HepG2 (cell line): ENCODE results near the gene H3-3A. TPM values are rescaled to one million over a fixed set of nuclear protein-coding genes. Genes with fewer than 3 reads are reported as not detected.

ENCODE experiments used
- ATAC-seq: fragments of 200-7000 bp; cut with Tn5 transposase; 3 replicates; pipeline ENCODE4 v1.9.1; 2020; ENCODE audit warnings: mild to moderate bottlenecking, moderate library complexity
- BruUV-seq: library from RNA; stranded (reverse); fragments of 400-500 nt; replicated peaks from 2 replicates; lab custom pipeline; 2021; lab: Mats Ljungman, UMichigan
- CTCF ChIA-PET: fragments of 300-600 bp; formaldehyde crosslinking; extraction: SDS; loops from one replicate; lab custom pipeline; 2021; ENCODE audit warnings: low total read pairs, inconsistent platforms, low intra/inter-chr PET ratio; lab: Yijun Ruan, JAX
- POLR2A ChIA-PET: fragments of 350-600 bp; sonication (Branson Sonifier 250); formaldehyde crosslinking; loops from one replicate; lab custom pipeline; 2020; ENCODE audit warnings: antibody characterized with exemption, inconsistent platforms; lab: Yijun Ruan, JAX
- DNase-seq: peaks from one replicate; pipeline ENCODE4 v3.0.0-alpha.2; 2015; ENCODE audit warnings: low spot score
- FAIRE-seq: peaks from 3 replicates; lab custom pipeline; 2011; peaks lifted over from hg19 to GRCh38; lab: Jason Lieb, UNC
- H2AFZ ChIP-seq: one replicate; pipeline ENCODE4 v1.6.1; 2011; ENCODE audit warnings: low read length, inconsistent platforms
- H3K27ac ChIP-seq: fragments of 300-600 bp; 3 replicates; pipeline ENCODE4 v1.8.0; 2011; ENCODE audit warnings: mixed run types, mild to moderate bottlenecking, mixed read lengths, low read length, inconsistent platforms; ENCODE audit not compliant: insufficient read depth; ENCODE audit errors: extremely low read length
- H3K27me3 ChIP-seq, 2 experiments: fragments of 200-600 bp in 1 of 2; 2 replicates in 1 of 2; 3 replicates in 1 of 2; pipeline versions ENCODE4 v1.6.0 to v1.8.0; 2011; ENCODE audit warnings: low read length in 2 of 2, mild to moderate bottlenecking in 2 of 2, moderate library complexity in 2 of 2, inconsistent platforms in 1 of 2; ENCODE audit not compliant: insufficient read depth in 2 of 2, control insufficient read depth in 1 of 2
- H3K36me3 ChIP-seq, 2 experiments: fragments of 200-600 bp in 1 of 2; replicated peaks in 1 of 2; 2 replicates in 1 of 2; 3 replicates in 1 of 2; pipeline versions ENCODE4 v1.5.1 to v1.8.0; 2011; ENCODE audit warnings: low read length in 2 of 2, inconsistent platforms in 1 of 2; ENCODE audit not compliant: insufficient read depth in 2 of 2, control insufficient read depth in 1 of 2
- H3K4me1 ChIP-seq: 2 replicates; pipeline ENCODE4 v1.5.1; 2012; ENCODE audit warnings: low read length, inconsistent platforms; ENCODE audit not compliant: insufficient read depth
- H3K4me2 ChIP-seq: 2 replicates; pipeline ENCODE4 v1.6.0; 2011; ENCODE audit warnings: low read depth, low read length, inconsistent platforms
- H3K4me3 ChIP-seq, 3 experiments: fragments of 200-600 bp in 1 of 3; sonication (generic), shearing (Covaris generic) in 1 of 3; replicated peaks in 1 of 3; 2 replicates each; pipeline ENCODE4 v1.5.1; 2011 to 2016; ENCODE audit warnings: low read length in 3 of 3, inconsistent platforms in 2 of 3, low read depth in 2 of 3, mild to moderate bottlenecking in 2 of 3, control low read depth in 1 of 3, mixed read lengths in 1 of 3; ENCODE audit not compliant: insufficient read depth in 1 of 3
- H3K79me2 ChIP-seq: one replicate; pipeline ENCODE4 v1.6.1; 2011; ENCODE audit warnings: low read length, inconsistent platforms; ENCODE audit not compliant: insufficient read depth
- H3K9ac ChIP-seq: 2 replicates; pipeline ENCODE4 v1.6.0; 2011; ENCODE audit warnings: mild to moderate bottlenecking, low read depth, low read length, inconsistent platforms; ENCODE audit not compliant: insufficient read depth
- H3K9me3 ChIP-seq: 2 replicates; pipeline ENCODE4 v1.5.1; 2012; ENCODE audit warnings: mild to moderate bottlenecking, low read length
- H4K20me1 ChIP-seq: 2 replicates; pipeline ENCODE4 v1.6.0; 2011; ENCODE audit warnings: inconsistent platforms, mild to moderate bottlenecking, low read length, moderate library complexity; ENCODE audit not compliant: insufficient read depth
- BRD4 ChIP-seq: sonication (generic); formaldehyde crosslinking; IDR thresholded peaks from 2 replicates; pipeline ENCODE4 v1.4.0; 2020; ENCODE audit warnings: missing genetic modification reagents
- EED ChIP-seq: sonication (generic); formaldehyde crosslinking; IDR thresholded peaks from 2 replicates; pipeline ENCODE4 v1.5.0; 2020; ENCODE audit warnings: mild to moderate bottlenecking, missing genetic modification reagents
- EZH2 ChIP-seq: conservative IDR thresholded peaks from 2 replicates; pipeline ENCODE4 v1.6.1; 2012; ENCODE audit warnings: mild to moderate bottlenecking, low read depth, low read length, moderate library complexity
- HES4 ChIP-seq: sonication (generic); formaldehyde crosslinking; IDR thresholded peaks from 2 replicates; pipeline ENCODE4 v1.9.0; 2021; ENCODE audit warnings: mild to moderate bottlenecking, missing genetic modification reagents, borderline replicate concordance
- HOXA3 ChIP-seq: sonication (generic); formaldehyde crosslinking; IDR thresholded peaks from 2 replicates; pipeline ENCODE4 v1.5.0; 2020; ENCODE audit warnings: missing genetic modification reagents
- KDM5B ChIP-seq: sonication (generic); formaldehyde crosslinking; IDR thresholded peaks from 2 replicates; pipeline ENCODE4 v1.4.0; 2020; ENCODE audit warnings: missing genetic modification reagents, mild to moderate bottlenecking, borderline replicate concordance
- NFE2L2 ChIP-seq: fragments of 150-350 bp; IDR thresholded peaks from 2 replicates; pipeline ENCODE4 v1.6.1; 2014; ENCODE audit warnings: low read length
- PITX1 ChIP-seq: sonication (generic); formaldehyde crosslinking; IDR thresholded peaks from 2 replicates; pipeline ENCODE4 v1.5.1; 2020; ENCODE audit warnings: mild to moderate bottlenecking, missing genetic modification reagents
- SALL1 ChIP-seq: sonication (generic); formaldehyde crosslinking; IDR thresholded peaks from 2 replicates; pipeline ENCODE4 v1.8.0; 2022; ENCODE audit warnings: mild to moderate bottlenecking, missing genetic modification reagents
- SOX5 ChIP-seq: IDR thresholded peaks from 2 replicates; pipeline ENCODE4 v1.6.1; 2016; ENCODE audit warnings: borderline replicate concordance
- ZFP36L1 ChIP-seq: sonication (generic); formaldehyde crosslinking; IDR thresholded peaks from 2 replicates; pipeline ENCODE4 v1.8.0; 2022; ENCODE audit warnings: mild to moderate bottlenecking, missing genetic modification reagents, moderate library complexity
- ZNF564 ChIP-seq: sonication (generic); formaldehyde crosslinking; IDR thresholded peaks from 2 replicates; pipeline ENCODE4 v1.8.1; 2023; ENCODE audit warnings: mild to moderate bottlenecking, missing genetic modification reagents
- ZNF660 ChIP-seq: sonication (generic); formaldehyde crosslinking; IDR thresholded peaks from 2 replicates; pipeline ENCODE4 v1.5.1; 2020; ENCODE audit warnings: mild to moderate bottlenecking, low read depth, missing genetic modification reagents, borderline replicate concordance
- ZNF766 ChIP-seq: sonication (generic); formaldehyde crosslinking; IDR thresholded peaks from 2 replicates; pipeline ENCODE4 v1.5.0; 2020; ENCODE audit warnings: missing genetic modification reagents, borderline replicate concordance
- ZNF782 ChIP-seq: sonication (generic); formaldehyde crosslinking; IDR thresholded peaks from 2 replicates; pipeline ENCODE4 v1.4.0; 2020; ENCODE audit warnings: missing genetic modification reagents, mild to moderate bottlenecking, borderline replicate concordance
- ZNF816 ChIP-seq: sonication (generic); formaldehyde crosslinking; IDR thresholded peaks from 2 replicates; pipeline ENCODE4 v1.8.0; 2022; ENCODE audit warnings: missing genetic modification reagents, mild to moderate bottlenecking, borderline replicate concordance
- ZSCAN22 ChIP-seq: sonication (generic); formaldehyde crosslinking; IDR thresholded peaks from 2 replicates; pipeline ENCODE4 v1.4.0; 2020; ENCODE audit warnings: mild to moderate bottlenecking, missing genetic modification reagents
- WGBS: methylation state at CpG from one replicate; pipeline ENCODE4 v1.1.6; 2017; ENCODE audit warnings: low lambda C conversion rate; 5-methylcytosine and 5-hydroxymethylcytosine counted together
- in situ Hi-C: cut with HindIII; loops from 2 replicates; pipeline ENCODE4 v1.10.0; 2017; ENCODE audit warnings: low pct_unique_long_range_greater_than_20kb; ENCODE audit not compliant: extremely low pct_ligation_motif_present
- intact Hi-C: fragments of 100-400 bp; cut with micrococcal nuclease; formaldehyde crosslinking; loops from one replicate; pipeline ENCODE4 v1.10.0; 2022; ENCODE audit not compliant: unreplicated experiment
- polyA plus RNA-seq, 8 experiments: library from polyadenylated mRNA; depleted of rRNA in 3 of 8; stranded (reverse) in 7 of 8; unstranded in 1 of 8; fragments of >200 nt; fragmentation: Illumina TruSeq in 4 of 8; extraction: Trizol in 4 of 8; gene quantifications; 2 replicates each; pipeline versions ENCODE4 v1.2.1 to v1.2.3, GENCODE V29; 2011 to 2016; ENCODE audit warnings: low read depth in 4 of 8, missing spikeins in 1 of 8, mixed read lengths in 1 of 8; ENCODE audit not compliant: insufficient read depth in 1 of 8
- total RNA-seq, 5 experiments: library from RNA; depleted of rRNA; stranded (reverse); fragments of >200 nt; fragmentation: Illumina TruSeq; extraction: Trizol; gene quantifications; 2 replicates each; pipeline ENCODE4 v1.2.3, GENCODE V29; 2016; ENCODE audit warnings: low read depth in 1 of 5
- TF ChIP-seq, protein P1 (sequence below): sonication (generic); formaldehyde crosslinking; IDR thresholded peaks from 2 replicates; pipeline ENCODE4 v1.5.1; 2020; ENCODE audit warnings: missing genetic modification reagents, mild to moderate bottlenecking, borderline replicate concordance
- TF ChIP-seq, protein P2 (sequence below): sonication (generic); formaldehyde crosslinking; IDR thresholded peaks from 2 replicates; pipeline ENCODE4 v1.8.1; 2023; ENCODE audit warnings: mild to moderate bottlenecking, missing genetic modification reagents

H3-3A gene
- total and polyA plus RNA-seq, 2 of the 13 experiments (the other 11 are each of a cell fraction or from before 2014, with no cell fraction given): 221 to 320 TPM

DNA sequence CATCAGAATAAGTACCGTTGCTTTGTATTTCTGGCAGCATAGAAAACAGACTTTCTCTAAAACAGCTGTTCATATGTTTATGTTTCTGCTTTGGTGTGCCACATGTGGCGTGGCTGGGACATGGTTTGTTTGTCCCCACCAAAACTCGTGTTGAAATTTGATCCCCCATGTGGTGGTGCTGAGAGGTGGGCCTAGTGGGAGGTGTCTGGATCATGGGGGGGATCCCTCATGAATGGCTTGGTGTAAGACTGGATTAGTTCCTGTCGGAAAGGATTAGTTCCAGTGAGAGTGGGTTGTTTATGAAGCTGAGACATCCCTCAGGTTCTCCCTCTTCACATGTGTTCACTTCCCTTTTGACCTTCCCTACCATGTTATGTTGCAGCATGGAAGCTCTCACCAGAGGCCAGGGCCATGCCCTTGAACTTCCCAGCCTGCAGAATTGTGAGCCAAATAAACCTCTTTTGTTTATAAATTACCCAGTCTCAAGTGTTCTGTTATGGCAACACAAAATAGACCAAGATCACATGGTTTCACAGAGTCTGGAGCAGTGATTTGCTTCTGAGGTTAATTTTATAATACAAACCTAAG lies 17.9 kb upstream of the H3-3A start:
- DNase-seq (no peak), ATAC-seq (no peak), FAIRE-seq (no peak)
- Histone ChIP-seq H3K9ac (no peak overlapping the region), H4K20me1 (no peaks in the 10 kb centered on the region), H3K36me3 (no peaks in the 10 kb centered on the region), H3K9me3 (no peaks in the 10 kb centered on the region), H3K4me1 (peaks cover 23% of the 10 kb centered on the region), H3K4me3 (no peak overlapping the region), H2AFZ (no peak overlapping the region), H3K79me2 (no peaks in the 10 kb centered on the region), H3K27me3 (no peaks in the 10 kb centered on the region), H3K27ac (no peak overlapping the region), H3K4me2 (no peak overlapping the region)
- BruUV-seq: no TSS peak
- CTCF ChIA-PET: no interaction called here
- TF ChIP-seq KDM5B (CRISPR knock-in tag): no peak
- no peak for TF ChIP-seq PITX1 (CRISPR knock-in tag)
- TF ChIP-seq HOXA3: no peak
- peak; percentile 92; the same call in 1 of the 2 replicates for TF ChIP-seq ZNF766 (CRISPR knock-in tag)
- TF ChIP-seq ZSCAN22 (CRISPR knock-in tag): no peak
- TF ChIP-seq EED: no peak
- TF ChIP-seq ZNF564 (CRISPR knock-in tag): peak; percentile 95
- no peak for TF ChIP-seq HES4
- no peak for TF ChIP-seq ZNF660
- in situ Hi-C loops (no loop called here), intact Hi-C loops (no loop called here)
- 58% methylated on average over 4 of the region's 4 CpGs for WGBS
- POLR2A ChIA-PET: interaction anchor here (1.5 kb wide), 1 partner anchor 20 kb away, joined by 3 read pairs; no protein-coding TSS in a partner anchor

DNA sequence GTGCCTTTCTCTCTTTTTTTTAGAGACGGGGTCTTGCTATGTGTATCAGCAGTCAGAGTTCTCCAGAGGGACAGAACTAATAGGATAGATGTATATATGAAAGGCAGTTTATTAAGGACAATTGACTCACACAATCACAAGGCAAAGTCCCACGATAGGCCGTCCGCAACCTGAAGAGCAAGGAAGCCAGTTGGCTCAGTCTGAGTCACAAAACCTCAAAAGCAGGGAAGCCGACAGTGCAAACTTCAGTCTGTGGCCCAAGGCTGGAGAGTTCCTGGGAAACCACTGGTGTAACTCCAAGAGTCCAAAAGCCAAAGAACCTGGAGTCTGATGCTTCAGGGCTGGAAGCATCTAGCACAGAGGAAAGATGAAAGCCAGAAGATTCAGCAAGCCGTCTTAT lies 16.3 kb upstream of the H3-3A start:
- DNase-seq: peak; percentile 73
- peaks cover 23% of the 10 kb centered on the region for H3K4me1 ChIP-seq
- peak; percentile 91 for ATAC-seq
- H3K4me2 ChIP-seq: peak overlapping the region; percentile 15
- no peak overlapping the region for H2AFZ ChIP-seq
- H3K79me2 ChIP-seq: no peaks in the 10 kb centered on the region
- POLR2A ChIA-PET: interaction anchor here (2.3 kb wide), 1 partner anchor 16 kb away, joined by 15 read pairs; the partner anchor contains the start of gene H3-3A
- in situ Hi-C loops (no loop called here), intact Hi-C loops (loop anchor here (2.0 kb wide), 1 partner anchor 17 kb away; no protein-coding TSS in a partner anchor)
- no peaks in the 10 kb centered on the region for H4K20me1 ChIP-seq
- no peaks in the 10 kb centered on the region for H3K9me3 ChIP-seq
- no peak overlapping the region for H3K27ac ChIP-seq
- no peak for FAIRE-seq
- BruUV-seq: no TSS peak
- no peak overlapping the region for H3K4me3 ChIP-seq
- WGBS: 1% methylated on average over 5 of the region's 6 CpGs
- no peaks in the 10 kb centered on the region for H3K27me3 ChIP-seq
- CTCF ChIA-PET: no interaction called here
- no peak overlapping the region for H3K9ac ChIP-seq
- no peaks in the 10 kb centered on the region for H3K36me3 ChIP-seq
- TF ChIP-seq ZNF782 (CRISPR knock-in tag) (no peak), NFE2L2 (no peak), SOX5 (no peak), ZFP36L1 (CRISPR knock-in tag) (no peak), BRD4 (CRISPR knock-in tag) (no peak), EZH2 (no peak), ZNF816 (no peak), SALL1 (CRISPR knock-in tag) (0 out of 2 replicates have a peak, but pooled peaks have one; percentile 20)
- TF ChIP-seq, protein P1, sequence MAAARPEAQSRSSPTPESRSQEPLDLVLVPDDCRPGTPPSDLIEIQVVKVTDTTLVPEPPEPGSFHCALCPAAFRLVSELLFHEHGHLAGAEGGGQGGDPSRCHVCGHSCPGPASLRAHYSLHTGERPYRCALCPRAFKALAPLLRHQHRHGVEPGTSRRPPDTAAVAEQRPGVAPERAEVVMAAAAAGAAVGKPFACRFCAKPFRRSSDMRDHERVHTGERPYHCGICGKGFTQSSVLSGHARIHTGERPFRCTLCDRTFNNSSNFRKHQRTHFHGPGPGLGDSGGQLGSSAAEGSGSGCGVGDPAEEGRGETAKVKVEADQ (CRISPR knock-in tag): no peak
- TF ChIP-seq, protein P2, sequence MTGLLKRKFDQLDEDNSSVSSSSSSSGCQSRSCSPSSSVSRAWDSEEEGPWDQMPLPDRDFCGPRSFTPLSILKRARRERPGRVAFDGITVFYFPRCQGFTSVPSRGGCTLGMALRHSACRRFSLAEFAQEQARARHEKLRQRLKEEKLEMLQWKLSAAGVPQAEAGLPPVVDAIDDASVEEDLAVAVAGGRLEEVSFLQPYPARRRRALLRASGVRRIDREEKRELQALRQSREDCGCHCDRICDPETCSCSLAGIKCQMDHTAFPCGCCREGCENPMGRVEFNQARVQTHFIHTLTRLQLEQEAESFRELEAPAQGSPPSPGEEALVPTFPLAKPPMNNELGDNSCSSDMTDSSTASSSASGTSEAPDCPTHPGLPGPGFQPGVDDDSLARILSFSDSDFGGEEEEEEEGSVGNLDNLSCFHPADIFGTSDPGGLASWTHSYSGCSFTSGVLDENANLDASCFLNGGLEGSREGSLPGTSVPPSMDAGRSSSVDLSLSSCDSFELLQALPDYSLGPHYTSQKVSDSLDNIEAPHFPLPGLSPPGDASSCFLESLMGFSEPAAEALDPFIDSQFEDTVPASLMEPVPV (CRISPR knock-in tag): no peak
